ENCODE data around the gene KCNS1.

GRCh38 chr20:45111799-45112471 lies 11.0 kb upstream of the KCNS1 start:
- peak; percentile 49 to 72 (median 58) for TF ChIP-seq CTCF (optimal IDR thresholded peaks at IDR 0.05 in 1 of 3, IDR thresholded peaks at IDR 0.05 in 1 of 3, conservative IDR thresholded peaks at IDR 0.05 in 1 of 3; ENCODE audit: extremely low read depth in 1 of 3, insufficient read depth in 2 of 3, low read length in 3 of 3)
- TF ChIP-seq EZH2 (IDR thresholded peaks at IDR 0.05; ENCODE audit: low read length), result no peak
